Thyroid gland (tissue), 4 donors: ENCODE results near the gene DHRS7B.

Experiments used
- POLR2A ChIP-seq, 2 donors: fragments of 450-650 bp; IDR thresholded peaks; one replicate each; pipeline ENCODE4 v1.6.1; 2017; ENCODE audit warnings: antibody characterized with exemption in 2 of 2, mild to moderate bottlenecking in 2 of 2, moderate library complexity in 1 of 2
- TF ChIP-seq, protein P1 (sequence below), 6 experiments: fragments of 200-600 bp in 3 of 6; fragments of 450-650 bp in 3 of 6; sonication (generic) in 3 of 6; IDR thresholded peaks; one replicate each; pipeline ENCODE4 v1.5.1; 2016 to 2019; ENCODE audit warnings: antibody characterized with exemption in 6 of 6, mild to moderate bottlenecking in 2 of 6, inconsistent platforms in 1 of 6, moderate library complexity in 1 of 6

DNA sequence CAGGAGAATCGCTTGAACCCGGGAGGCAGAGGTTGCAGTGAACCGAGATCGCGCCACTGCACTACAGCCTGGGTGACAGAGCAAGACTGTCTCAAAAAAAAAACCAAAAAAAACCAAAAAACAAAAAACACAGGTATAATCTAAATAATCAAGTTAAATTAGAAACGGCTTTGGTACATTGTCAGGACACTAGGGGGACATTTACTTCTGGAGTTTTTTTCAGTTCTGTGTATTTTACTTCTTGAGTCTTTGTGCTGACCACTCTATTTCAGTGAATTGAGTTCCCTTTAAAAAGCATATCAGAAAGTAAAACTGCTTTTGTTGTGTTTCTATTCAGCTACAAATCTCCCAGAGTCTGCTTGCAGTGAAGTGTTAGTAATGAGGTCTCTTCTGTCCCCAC, 36.3 kb downstream of the DHRS7B start:
- no peak for TF ChIP-seq POLR2A (IDR thresholded peaks at IDR 0.05)
- TF ChIP-seq, protein P1, sequence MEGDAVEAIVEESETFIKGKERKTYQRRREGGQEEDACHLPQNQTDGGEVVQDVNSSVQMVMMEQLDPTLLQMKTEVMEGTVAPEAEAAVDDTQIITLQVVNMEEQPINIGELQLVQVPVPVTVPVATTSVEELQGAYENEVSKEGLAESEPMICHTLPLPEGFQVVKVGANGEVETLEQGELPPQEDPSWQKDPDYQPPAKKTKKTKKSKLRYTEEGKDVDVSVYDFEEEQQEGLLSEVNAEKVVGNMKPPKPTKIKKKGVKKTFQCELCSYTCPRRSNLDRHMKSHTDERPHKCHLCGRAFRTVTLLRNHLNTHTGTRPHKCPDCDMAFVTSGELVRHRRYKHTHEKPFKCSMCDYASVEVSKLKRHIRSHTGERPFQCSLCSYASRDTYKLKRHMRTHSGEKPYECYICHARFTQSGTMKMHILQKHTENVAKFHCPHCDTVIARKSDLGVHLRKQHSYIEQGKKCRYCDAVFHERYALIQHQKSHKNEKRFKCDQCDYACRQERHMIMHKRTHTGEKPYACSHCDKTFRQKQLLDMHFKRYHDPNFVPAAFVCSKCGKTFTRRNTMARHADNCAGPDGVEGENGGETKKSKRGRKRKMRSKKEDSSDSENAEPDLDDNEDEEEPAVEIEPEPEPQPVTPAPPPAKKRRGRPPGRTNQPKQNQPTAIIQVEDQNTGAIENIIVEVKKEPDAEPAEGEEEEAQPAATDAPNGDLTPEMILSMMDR (IDR thresholded peaks at IDR 0.05): no peak
